Keratinocyte (primary cell): ENCODE results near the gene INPP5A. TPM values are rescaled to one million over a fixed set of nuclear protein-coding genes. Genes with fewer than 3 reads are reported as not detected.

Experiments
- DNase-seq: peaks from one replicate; pipeline ENCODE4 v3.0.0-alpha.2; 2011; ENCODE audit warnings: low read depth, missing footprints, low spot score
- FAIRE-seq: peaks from 2 replicates; lab custom pipeline; 2011; peaks lifted over from hg19 to GRCh38; lab: Jason Lieb, UNC
- H2AFZ ChIP-seq: 2 replicates; pipeline ENCODE4 v1.6.0; 2012; ENCODE audit warnings: low read length, control low read depth, inconsistent platforms; ENCODE audit not compliant: control insufficient read depth
- H3K27ac ChIP-seq: 2 replicates; pipeline ENCODE4 v1.5.1; 2011; ENCODE audit warnings: low read length; ENCODE audit not compliant: control insufficient read depth, insufficient read depth
- H3K27me3 ChIP-seq: 3 replicates; pipeline ENCODE4 v1.6.0; 2011; ENCODE audit warnings: low read length; ENCODE audit not compliant: control insufficient read depth, insufficient read depth; ENCODE audit errors: extremely low read depth
- H3K36me3 ChIP-seq, 2 experiments: 2 replicates in 1 of 2; 3 replicates in 1 of 2; pipeline ENCODE4 v1.5.1; 2011; ENCODE audit warnings: low read length in 2 of 2, mild to moderate bottlenecking in 1 of 2; ENCODE audit not compliant: control insufficient read depth in 2 of 2, insufficient read depth in 2 of 2; ENCODE audit errors: extremely low read depth in 1 of 2
- H3K4me1 ChIP-seq: 3 replicates; pipeline ENCODE4 v1.5.1; 2011; ENCODE audit warnings: low read length; ENCODE audit not compliant: control insufficient read depth, insufficient read depth; ENCODE audit errors: extremely low read depth
- H3K4me2 ChIP-seq: 3 replicates; pipeline ENCODE4 v1.6.0; 2011; ENCODE audit warnings: low read depth, low read length; ENCODE audit not compliant: control insufficient read depth, insufficient read depth; ENCODE audit errors: extremely low read depth
- H3K4me3 ChIP-seq, 3 experiments: fragments of 200-600 bp in 1 of 3; sonication (generic) in 1 of 3; 2 replicates in 2 of 3; 3 replicates in 1 of 3; pipeline ENCODE4 v1.5.1; 2011 to 2016; ENCODE audit warnings: low read length in 3 of 3, mild to moderate bottlenecking in 3 of 3, control low read depth in 2 of 3, inconsistent platforms in 1 of 3, low read depth in 1 of 3, mixed read lengths in 1 of 3, mixed run types in 1 of 3, moderate library complexity in 1 of 3; ENCODE audit not compliant: control insufficient read depth in 2 of 3, insufficient read depth in 2 of 3; ENCODE audit errors: extremely low read depth in 1 of 3
- H3K79me2 ChIP-seq: 2 replicates; pipeline ENCODE4 v1.6.0; 2012; ENCODE audit warnings: low read length; ENCODE audit not compliant: control insufficient read depth, insufficient read depth
- H3K9ac ChIP-seq: 3 replicates; pipeline ENCODE4 v1.6.0; 2011; ENCODE audit warnings: low read length; ENCODE audit not compliant: control insufficient read depth, insufficient read depth; ENCODE audit errors: extremely low read depth
- H3K9me1 ChIP-seq: 3 replicates; pipeline ENCODE4 v1.6.0; 2011; ENCODE audit warnings: low read length; ENCODE audit not compliant: control insufficient read depth, insufficient read depth; ENCODE audit errors: extremely low read depth
- H3K9me3 ChIP-seq: 2 replicates; pipeline ENCODE4 v1.5.1; 2012; ENCODE audit warnings: low read depth, low read length; ENCODE audit not compliant: control insufficient read depth
- H4K20me1 ChIP-seq: 3 replicates; pipeline ENCODE4 v1.6.0; 2011; ENCODE audit warnings: low read length; ENCODE audit not compliant: control insufficient read depth, insufficient read depth; ENCODE audit errors: extremely low read depth
- CTCF ChIP-seq, 3 experiments: IDR thresholded peaks in 1 of 3; conservative IDR thresholded peaks in 1 of 3; optimal IDR thresholded peaks in 1 of 3; 2 replicates in 2 of 3; 3 replicates in 1 of 3; pipeline versions ENCODE3 to v1.5.1; 2011; ENCODE audit warnings: low read length in 3 of 3, mild to moderate bottlenecking in 3 of 3, moderate library complexity in 2 of 3, control low read depth in 1 of 3, inconsistent platforms in 1 of 3; ENCODE audit not compliant: insufficient read depth in 2 of 3; ENCODE audit errors: extremely low read depth in 1 of 3
- EZH2 ChIP-seq: IDR thresholded peaks from one replicate; pipeline ENCODE4 v1.6.1; 2012; ENCODE audit warnings: inconsistent platforms, mild to moderate bottlenecking, low read length, moderate library complexity
- dilution Hi-C: fragments of 300-500 bp; cut with MboI; formaldehyde crosslinking; loops from one replicate; pipeline ENCODE4 v1.7.0; 2020; ENCODE audit warnings: low sequenced_read_pairs; ENCODE audit not compliant: extremely low pct_ligation_motif_present
- polyA plus RNA-seq, 5 experiments: library from polyadenylated mRNA; depleted of rRNA in 3 of 5; stranded (reverse) in 3 of 5; stranded (forward) in 1 of 5; unstranded in 1 of 5; fragments of >200 nt; gene quantifications; 1 replicate in 1 of 5; 2 replicates in 3 of 5; 3 replicates in 1 of 5; pipeline versions ENCODE4 v1.2.1 to v1.2.3, GENCODE V29; 2011 to 2012; ENCODE audit warnings: missing spikeins in 2 of 5, low read depth in 1 of 5, low replicate concordance in 1 of 5

INPP5A gene
- polyA plus RNA-seq, 1 donor (not counting 4 experiments of a cell fraction or from before 2014, with no cell fraction given): 11.2 TPM

- Histone ChIP-seq H4K20me1 (no peaks in the 10 kb centered on the region), H3K27ac (no peak overlapping the region), H3K9me1 (no peaks in the 10 kb centered on the region), H3K9me3 (peaks cover 4% of the 10 kb centered on the region), H3K4me2 (no peak overlapping the region), H2AFZ (no peak overlapping the region), H3K79me2 (no peaks in the 10 kb centered on the region), H3K9ac (no peak overlapping the region), H3K4me1 (no peaks in the 10 kb centered on the region), H3K36me3 (peaks cover 0 to 6% of the 10 kb centered on the region in 2 experiments), H3K27me3 (no peaks in the 10 kb centered on the region), H3K4me3 (no peak overlapping the region)
- no peak for TF ChIP-seq EZH2
- TF ChIP-seq CTCF (optimal IDR thresholded peaks at IDR 0.05 in 1 of 3, IDR thresholded peaks at IDR 0.05 in 1 of 3, conservative IDR thresholded peaks at IDR 0.05 in 1 of 3; ENCODE audit: extremely low read depth in 1 of 3, insufficient read depth in 2 of 3, low read length in 3 of 3): no peak
- no peak for DNase-seq
- dilution Hi-C loops: no loop called here
- FAIRE-seq: no peak
Observed at GRCh38 chr10:132753596-132753995, 216.0 kb downstream of the INPP5A start.

- no peak for FAIRE-seq
- Histone ChIP-seq H3K4me1 (no peaks in the 10 kb centered on the region), H3K27ac (no peak overlapping the region), H3K9me3 (peaks cover 4% of the 10 kb centered on the region), H3K9me1 (no peaks in the 10 kb centered on the region), H3K4me2 (no peak overlapping the region), H3K4me3 (no peak overlapping the region), H4K20me1 (no peaks in the 10 kb centered on the region), H2AFZ (no peak overlapping the region), H3K79me2 (no peaks in the 10 kb centered on the region), H3K27me3 (no peaks in the 10 kb centered on the region), H3K36me3 (peaks cover 0 to 6% of the 10 kb centered on the region in 2 experiments), H3K9ac (no peak overlapping the region)
- no peak for DNase-seq
- TF ChIP-seq EZH2 (no peak), CTCF (optimal IDR thresholded peaks at IDR 0.05 in 1 of 3, IDR thresholded peaks at IDR 0.05 in 1 of 3, conservative IDR thresholded peaks at IDR 0.05 in 1 of 3; ENCODE audit: extremely low read depth in 1 of 3, insufficient read depth in 2 of 3, low read length in 3 of 3) (no peak)
- dilution Hi-C loops: no loop called here
Observed at GRCh38 chr10:132754071-132754470, 216.5 kb downstream of the INPP5A start.
